Immature natural killer cell (primary cell): ENCODE data around the gene NRXN3. TPM values are rescaled to one million over a fixed set of nuclear protein-coding genes. Genes with fewer than 3 reads are reported as not detected.

Experiments
- DNase-seq, 3 donors: peaks; one replicate each; pipeline ENCODE4 v3.0.0; 2022; ENCODE audit warnings: mixed read lengths in 1 of 3
- H3K27ac Mint-ChIP-seq, 6 donors: one replicate each; pipeline ENCODE4 v1.8.0; 2020; ENCODE audit warnings: mixed read lengths in 6 of 6, mild to moderate bottlenecking in 5 of 6, inconsistent platforms in 4 of 6, moderate library complexity in 3 of 6
- H3K27me3 Mint-ChIP-seq, 3 donors: one replicate each; pipeline ENCODE4 v1.8.0; 2020 to 2021; ENCODE audit warnings: low read depth in 3 of 3, mild to moderate bottlenecking in 3 of 3, mixed read lengths in 3 of 3, moderate library complexity in 3 of 3, inconsistent platforms in 1 of 3
- H3K36me3 Mint-ChIP-seq, 3 donors: one replicate each; pipeline ENCODE4 v1.8.0; 2020; ENCODE audit warnings: mixed read lengths in 3 of 3, inconsistent platforms in 2 of 3, mild to moderate bottlenecking in 2 of 3
- H3K4me1 Mint-ChIP-seq, 2 donors: one replicate each; pipeline ENCODE4 v1.8.0; 2020; ENCODE audit warnings: inconsistent platforms in 2 of 2, mild to moderate bottlenecking in 2 of 2, mixed read lengths in 2 of 2, moderate library complexity in 1 of 2
- H3K4me3 Mint-ChIP-seq, 5 donors: one replicate each; pipeline ENCODE4 v1.8.0; 2020; ENCODE audit warnings: mild to moderate bottlenecking in 5 of 5, mixed read lengths in 5 of 5, inconsistent platforms in 3 of 5, moderate library complexity in 3 of 5
- H3K9me3 Mint-ChIP-seq, 6 donors: one replicate each; pipeline ENCODE4 v1.8.0; 2020; ENCODE audit warnings: mild to moderate bottlenecking in 6 of 6, mixed read lengths in 6 of 6, inconsistent platforms in 4 of 6, moderate library complexity in 3 of 6
- polyA plus RNA-seq, 3 donors: library from polyadenylated mRNA; unstranded; fragments of 300-500 nt; fragmentation: Illumina TruSeq; gene quantifications; one replicate each; pipeline ENCODE4 v1.2.3, GENCODE V29; 2021

The NRXN3 gene
- polyA plus RNA-seq, 3 donors from 2014 or later: not detected

GRCh38 chr14:79278798-79279644 lies 1108.8 kb downstream of the NRXN3 start:
- no peak for DNase-seq
- no peak overlapping the region for H3K4me3 Mint-ChIP-seq
- no peaks in the 10 kb centered on the region for H3K4me1 Mint-ChIP-seq
- H3K27ac Mint-ChIP-seq: no peak overlapping the region
- peaks cover 0 to 6% (median 4%) of the 10 kb centered on the region in 3 donors for H3K36me3 Mint-ChIP-seq
- peaks cover 5 to 39% (median 13%) of the 10 kb centered on the region in 6 donors for H3K9me3 Mint-ChIP-seq
- H3K27me3 Mint-ChIP-seq: peaks cover 4 to 10% (median 7%) of the 10 kb centered on the region in 3 donors

GRCh38 chr14:79279645-79280597 lies 1109.7 kb downstream of the NRXN3 start:
- no peak for DNase-seq
- Mint-ChIP-seq H3K9me3 (peaks cover 5 to 43% (median 14%) of the 10 kb centered on the region in 6 donors), H3K36me3 (peaks cover 0 to 6% (median 6%) of the 10 kb centered on the region in 3 donors), H3K4me3 (no peak overlapping the region), H3K27me3 (peaks cover 3 to 10% (median 8%) of the 10 kb centered on the region in 3 donors), H3K27ac (no peak overlapping the region), H3K4me1 (no peaks in the 10 kb centered on the region)

GRCh38 chr14:79281244-79282152 lies 1111.3 kb downstream of the NRXN3 start:
- peaks cover 3 to 10% (median 8%) of the 10 kb centered on the region in 3 donors for H3K27me3 Mint-ChIP-seq
- H3K9me3 Mint-ChIP-seq: peaks cover 5 to 51% (median 13%) of the 10 kb centered on the region in 6 donors
- H3K4me1 Mint-ChIP-seq: no peaks in the 10 kb centered on the region
- no peak for DNase-seq
- H3K36me3 Mint-ChIP-seq: peaks cover 0 to 7% (median 6%) of the 10 kb centered on the region in 3 donors
- H3K27ac Mint-ChIP-seq: no peak overlapping the region
- H3K4me3 Mint-ChIP-seq: no peak overlapping the region

GRCh38 chr14:79284621-79285020 lies 1114.4 kb downstream of the NRXN3 start:
- H3K27ac Mint-ChIP-seq: no peak overlapping the region
- no peaks in the 10 kb centered on the region for H3K4me1 Mint-ChIP-seq
- H3K27me3 Mint-ChIP-seq: peaks cover 2 to 8% (median 5%) of the 10 kb centered on the region in 3 donors
- peaks cover 0 to 7% (median 6%) of the 10 kb centered on the region in 3 donors for H3K36me3 Mint-ChIP-seq
- no peak for DNase-seq
- peaks cover 1 to 42% (median 9%) of the 10 kb centered on the region in 6 donors for H3K9me3 Mint-ChIP-seq
- no peak overlapping the region for H3K4me3 Mint-ChIP-seq

GRCh38 chr14:79285263-79285662 lies 1115.1 kb downstream of the NRXN3 start:
- Mint-ChIP-seq H3K27me3 (peaks cover 2 to 8% (median 5%) of the 10 kb centered on the region in 3 donors), H3K9me3 (peaks cover 1 to 44% (median 7%) of the 10 kb centered on the region in 6 donors), H3K36me3 (peaks cover 0 to 7% (median 4%) of the 10 kb centered on the region in 3 donors), H3K27ac (no peak overlapping the region), H3K4me1 (no peaks in the 10 kb centered on the region), H3K4me3 (no peak overlapping the region)
- no peak for DNase-seq

GRCh38 chr14:79287976-79288375 lies 1117.8 kb downstream of the NRXN3 start:
- Mint-ChIP-seq H3K9me3 (peaks cover 0 to 39% (median 5%) of the 10 kb centered on the region in 6 donors), H3K4me1 (no peaks in the 10 kb centered on the region), H3K4me3 (no peak overlapping the region), H3K27ac (no peak overlapping the region), H3K27me3 (peaks cover 0 to 2% (median 0%) of the 10 kb centered on the region in 3 donors), H3K36me3 (peaks cover 0 to 7% (median 0%) of the 10 kb centered on the region in 3 donors)
- DNase-seq: no peak

- Mint-ChIP-seq H3K4me1 (no peaks in the 10 kb centered on the region), H3K27me3 (peaks cover 0 to 2% (median 0%) of the 10 kb centered on the region in 3 donors), H3K36me3 (peaks cover 0 to 4% (median 0%) of the 10 kb centered on the region in 3 donors), H3K27ac (no peak overlapping the region), H3K9me3 (peaks cover 7 to 20% (median 11%) of the 10 kb centered on the region in 6 donors), H3K4me3 (no peak overlapping the region)
- DNase-seq: no peak
These were observed 1123.5 kb downstream of the NRXN3 start for GRCh38 chr14:79293482-79294177.

- H3K27me3 Mint-ChIP-seq: peaks cover 0 to 3% (median 0%) of the 10 kb centered on the region in 3 donors
- no peak for DNase-seq
These were observed 1124.3 kb downstream of the NRXN3 start for GRCh38 chr14:79294499-79294898.

GRCh38 chr14:79295385-79295784 lies 1125.2 kb downstream of the NRXN3 start:
- Mint-ChIP-seq H3K4me3 (no peak overlapping the region), H3K36me3 (peaks cover 0 to 4% (median 0%) of the 10 kb centered on the region in 3 donors), H3K9me3 (peaks cover 7 to 16% (median 10%) of the 10 kb centered on the region in 6 donors), H3K27ac (no peak overlapping the region), H3K27me3 (peaks cover 0 to 3% (median 0%) of the 10 kb centered on the region in 3 donors), H3K4me1 (no peaks in the 10 kb centered on the region)
- DNase-seq: no peak

More at GRCh38 chr14:79294499-79294898, 1124.3 kb downstream of the NRXN3 start:
- no peak overlapping the region for H3K27ac Mint-ChIP-seq
- peaks cover 0 to 4% (median 0%) of the 10 kb centered on the region in 3 donors for H3K36me3 Mint-ChIP-seq
- H3K4me3 Mint-ChIP-seq: no peak overlapping the region
- H3K9me3 Mint-ChIP-seq: peaks cover 7 to 18% (median 11%) of the 10 kb centered on the region in 6 donors
- no peaks in the 10 kb centered on the region for H3K4me1 Mint-ChIP-seq

- H3K4me3 Mint-ChIP-seq: no peak overlapping the region
These were observed 1128.2 kb downstream of the NRXN3 start for GRCh38 chr14:79298373-79298772.

GRCh38 chr14:79299162-79299561 lies 1129.0 kb downstream of the NRXN3 start:
- no peak overlapping the region for H3K4me3 Mint-ChIP-seq
- H3K27ac Mint-ChIP-seq: no peak overlapping the region

More at GRCh38 chr14:79298373-79298772, 1128.2 kb downstream of the NRXN3 start:
- no peak for DNase-seq
- Mint-ChIP-seq H3K27me3 (peaks cover 0 to 3% (median 0%) of the 10 kb centered on the region in 3 donors), H3K36me3 (peaks cover 0 to 4% (median 0%) of the 10 kb centered on the region in 3 donors), H3K9me3 (peaks cover 5 to 11% (median 8%) of the 10 kb centered on the region in 6 donors), H3K27ac (no peak overlapping the region), H3K4me1 (no peaks in the 10 kb centered on the region)

GRCh38 chr14:79304279-79304678 lies 1134.1 kb downstream of the NRXN3 start:
- no peak for DNase-seq
- Mint-ChIP-seq H3K9me3 (peaks cover 2 to 13% (median 5%) of the 10 kb centered on the region in 6 donors), H3K27ac (no peak overlapping the region), H3K27me3 (peaks cover 0 to 2% (median 0%) of the 10 kb centered on the region in 3 donors), H3K4me1 (no peaks in the 10 kb centered on the region), H3K4me3 (no peak overlapping the region), H3K36me3 (no peaks in the 10 kb centered on the region)

More at GRCh38 chr14:79299162-79299561, 1129.0 kb downstream of the NRXN3 start:
- Mint-ChIP-seq H3K4me1 (no peaks in the 10 kb centered on the region), H3K36me3 (peaks cover 0 to 4% (median 0%) of the 10 kb centered on the region in 3 donors), H3K9me3 (peaks cover 2 to 10% (median 6%) of the 10 kb centered on the region in 6 donors), H3K27me3 (peaks cover 0 to 3% (median 0%) of the 10 kb centered on the region in 3 donors)
- no peak for DNase-seq
